Measurements from ENCODE around the gene GRM1.

The GRM1 gene

DNA sequence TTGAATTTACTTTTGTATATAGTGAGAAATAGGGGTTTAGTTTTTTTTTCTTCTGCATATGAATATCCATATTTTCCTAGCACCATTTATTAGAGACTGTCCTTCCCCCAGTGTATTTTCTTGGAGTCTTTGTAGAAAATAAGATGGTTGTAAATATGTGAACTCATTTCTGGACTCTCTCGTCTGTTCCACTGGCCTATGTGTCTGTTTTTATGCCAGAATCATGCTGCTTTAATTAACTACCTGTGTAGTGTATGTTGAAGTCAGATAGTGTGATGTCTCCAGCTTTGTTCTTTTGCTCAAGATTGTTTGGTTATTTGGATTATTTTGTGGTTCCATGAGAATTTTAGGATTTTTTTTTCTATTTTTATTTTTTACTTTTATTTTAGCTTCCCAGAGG lies 338.2 kb downstream of the GRM1 start:
- DNase-seq (ENCODE audit: low read depth in 2 of 2) = no peak

DNA sequence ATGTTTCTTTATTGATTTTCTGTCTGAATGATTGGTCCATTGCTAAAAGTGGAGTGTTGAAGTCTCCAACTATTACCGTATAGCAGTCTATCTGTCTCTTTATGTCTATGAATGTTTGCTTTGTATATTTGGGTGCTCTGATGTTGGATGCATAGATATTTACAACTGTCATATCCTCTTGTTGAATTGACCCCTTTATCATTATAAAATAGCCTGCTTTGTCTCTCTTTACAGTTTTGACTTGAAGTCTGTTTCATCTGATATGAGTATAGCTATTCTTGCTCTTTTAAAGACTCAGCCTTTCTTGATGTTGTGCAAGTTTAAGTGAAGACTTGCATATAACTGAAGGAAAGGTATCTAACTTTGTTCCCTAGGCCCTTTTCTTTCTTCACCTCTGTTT lies 341.0 kb downstream of the GRM1 start:
- DNase-seq (ENCODE audit: low read depth in 2 of 2) = no peak

DNA sequence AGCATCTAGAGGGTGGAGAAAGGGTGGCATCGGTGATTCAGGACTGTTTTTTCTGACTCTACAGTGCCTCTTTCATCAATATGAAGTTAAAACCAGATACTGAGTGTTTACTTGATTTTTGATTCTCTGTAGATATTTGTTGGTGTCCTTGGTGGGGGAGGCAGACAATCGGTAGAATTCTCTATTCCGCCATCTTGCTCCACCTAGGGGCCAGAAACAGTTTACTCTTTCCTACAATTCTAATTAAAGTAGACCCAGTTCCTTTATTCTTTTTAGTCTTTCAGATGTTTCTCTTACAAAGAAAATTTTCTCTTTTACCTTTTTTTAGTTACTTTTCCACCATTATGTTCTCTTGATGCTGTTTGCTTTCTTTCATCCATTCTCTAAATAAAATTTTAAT lies 352.6 kb downstream of the GRM1 start:
- no peak for DNase-seq (ENCODE audit: low read depth in 2 of 2)

DNA sequence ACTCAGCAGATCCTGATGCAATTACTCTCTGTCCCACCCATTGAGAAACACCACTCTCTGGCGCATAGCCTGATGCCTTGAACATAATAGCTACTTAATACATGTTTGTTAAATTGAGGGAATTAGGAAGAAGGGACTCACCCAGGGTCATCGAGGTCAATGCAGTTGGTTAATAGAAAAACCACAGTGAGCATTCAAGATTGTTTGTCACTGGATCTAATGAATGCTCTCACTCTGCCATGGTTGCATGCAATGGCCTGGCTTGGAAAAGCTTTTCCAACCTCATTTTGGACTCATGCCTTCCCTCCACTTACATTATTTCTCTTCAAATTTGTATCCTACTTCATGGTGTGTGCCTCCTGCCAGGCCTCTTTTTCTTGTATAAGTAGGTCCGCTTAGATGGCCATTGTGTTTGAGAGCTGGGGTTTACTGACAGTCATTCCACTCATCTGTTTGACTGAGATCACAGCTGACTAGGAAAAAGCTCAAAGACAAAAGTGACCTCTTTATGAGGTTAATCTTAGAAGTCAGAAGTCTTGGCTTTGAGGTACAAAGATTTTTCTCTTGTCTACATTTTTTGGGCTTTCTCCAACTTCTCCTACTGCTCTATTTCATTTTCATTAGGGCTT lies 360.0 kb downstream of the GRM1 start:
- no peak for DNase-seq (ENCODE audit: low read depth in 2 of 2)

DNA sequence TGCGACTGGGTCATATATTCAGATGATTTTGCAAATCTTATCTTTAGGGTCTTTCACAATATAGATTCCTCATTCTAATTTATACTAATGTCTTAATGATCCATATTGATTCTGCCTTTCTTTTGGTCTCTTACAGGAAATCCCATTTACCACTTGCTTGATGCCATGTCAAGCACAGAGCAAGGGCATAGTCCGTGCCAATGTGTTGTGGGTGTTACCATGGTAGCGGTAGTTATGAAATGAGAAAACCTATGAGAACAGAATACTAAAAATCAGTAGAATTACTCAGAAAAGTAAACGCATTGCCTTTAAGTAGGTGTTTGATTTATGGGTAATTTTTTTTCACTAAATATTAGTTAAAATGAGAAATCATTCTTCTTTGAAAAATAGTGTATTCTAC lies 360.9 kb downstream of the GRM1 start:
- DNase-seq (ENCODE audit: low read depth in 2 of 2) = no peak

DNA sequence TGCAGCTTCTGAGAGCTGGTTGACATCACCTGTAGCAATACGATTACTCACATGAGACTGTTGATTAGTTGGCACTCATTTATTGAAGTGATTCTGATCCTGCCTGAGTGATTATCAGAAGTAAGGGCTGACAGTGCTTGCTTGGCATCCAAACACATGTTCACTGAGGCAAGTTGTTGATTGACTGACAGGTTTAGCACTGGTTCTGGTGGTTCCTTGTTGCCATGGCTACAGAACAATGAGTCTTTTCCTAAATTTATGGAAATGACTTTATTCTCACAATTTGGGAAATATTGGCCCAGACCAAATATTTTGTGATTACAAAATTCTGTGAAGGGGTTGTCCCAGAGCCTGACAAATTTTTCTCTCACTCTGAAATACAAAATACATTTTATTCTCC lies 368.8 kb downstream of the GRM1 start:
- no peak for DNase-seq (ENCODE audit: low read depth in 2 of 2)

DNA sequence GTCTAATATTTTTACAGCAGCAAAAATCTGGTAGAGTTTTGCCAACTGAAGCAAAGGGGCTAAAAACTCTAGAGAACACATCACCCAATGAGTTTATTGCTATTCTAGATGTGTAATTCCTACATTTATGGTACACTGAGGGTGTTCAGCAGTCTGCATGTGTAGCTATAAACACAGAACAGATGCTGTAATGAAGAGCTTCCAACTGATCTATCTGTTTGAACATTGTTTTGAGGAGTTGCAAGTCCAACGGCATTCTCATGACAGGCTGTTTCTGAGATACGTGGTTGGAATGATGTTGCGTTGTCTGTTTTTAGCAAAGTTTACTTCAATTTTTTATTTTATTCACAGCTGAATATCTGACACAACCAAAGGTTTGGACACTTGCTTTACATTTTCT lies 373.6 kb downstream of the GRM1 start:
- DNase-seq (ENCODE audit: low read depth in 2 of 2) = no peak

DNA sequence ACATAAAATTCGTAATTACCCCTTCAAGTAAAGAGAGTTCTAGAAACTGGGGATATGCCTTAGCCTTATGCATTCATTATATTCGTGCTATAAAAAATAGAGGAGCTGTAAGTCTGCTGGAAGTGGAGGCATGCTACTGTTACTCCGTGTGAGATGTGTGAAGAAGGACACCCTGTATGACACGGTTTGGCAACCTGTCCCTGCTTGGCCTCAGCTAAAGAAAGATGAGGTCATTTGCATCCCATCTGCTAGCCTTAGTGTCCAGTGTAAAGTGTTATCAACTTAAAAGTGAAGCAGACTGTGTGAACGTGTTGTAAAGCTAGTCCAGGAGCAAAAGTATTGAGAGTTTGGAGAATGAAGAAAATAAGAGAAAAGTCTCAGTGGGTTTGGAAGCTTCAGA lies 379.7 kb downstream of the GRM1 start:
- DNase-seq (ENCODE audit: low read depth in 2 of 2) = no peak

DNA sequence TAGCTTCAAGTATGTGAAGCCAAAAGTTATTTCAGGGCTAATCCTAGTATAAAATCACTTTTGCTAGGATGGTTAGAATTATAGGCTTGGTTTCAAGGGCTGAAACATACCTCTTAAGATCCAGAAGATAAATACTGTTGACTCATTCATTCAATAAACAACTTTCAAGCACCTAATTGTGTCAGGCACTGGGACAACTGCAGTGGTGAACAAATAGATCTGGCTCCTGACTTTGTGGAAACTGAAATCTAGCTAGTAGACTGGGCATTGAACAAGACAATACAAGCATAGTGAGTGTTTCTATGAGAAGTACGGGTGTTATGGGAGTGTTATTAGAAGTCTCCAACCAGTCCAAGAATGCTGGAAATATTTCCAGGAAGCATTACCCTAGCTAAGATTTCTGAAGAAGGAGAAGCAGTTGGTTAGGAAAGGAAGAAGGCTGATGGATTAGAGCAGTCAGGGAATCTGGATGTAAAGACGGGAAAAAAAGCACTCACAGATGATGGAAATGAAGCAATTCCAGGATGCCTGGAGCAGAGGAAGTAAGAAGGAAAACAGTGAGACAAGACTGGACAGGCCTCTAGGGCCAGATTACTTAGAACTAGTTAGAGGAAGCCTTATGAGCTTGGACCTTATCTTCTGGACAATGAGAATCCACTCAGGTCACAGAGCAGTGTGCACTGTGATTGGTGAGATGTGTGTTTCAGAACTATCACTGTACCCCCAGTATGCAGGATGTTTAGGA lies 382.2 kb downstream of the GRM1 start:
- DNase-seq (ENCODE audit: low read depth in 2 of 2) = no peak

DNA sequence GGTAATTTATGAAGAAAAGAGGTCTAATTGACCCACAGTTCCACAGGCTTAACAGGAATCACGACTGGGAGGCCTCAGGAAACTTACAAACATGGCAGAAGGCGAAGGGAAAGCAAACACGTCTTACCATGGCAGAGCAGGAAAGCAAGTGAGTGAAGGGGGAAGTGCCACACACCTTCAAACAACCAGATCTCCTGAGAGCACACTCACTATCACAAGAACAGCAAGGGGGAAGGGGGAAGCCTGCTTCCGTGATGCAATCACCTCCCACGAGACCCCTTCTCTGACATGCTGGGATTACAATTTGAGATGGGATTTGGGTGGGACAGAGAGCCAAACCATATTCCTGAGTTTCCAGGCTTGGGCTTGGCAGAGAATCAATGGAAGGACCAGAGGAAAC lies 390.7 kb downstream of the GRM1 start:
- DNase-seq (ENCODE audit: low read depth in 2 of 2) = no peak

DNA sequence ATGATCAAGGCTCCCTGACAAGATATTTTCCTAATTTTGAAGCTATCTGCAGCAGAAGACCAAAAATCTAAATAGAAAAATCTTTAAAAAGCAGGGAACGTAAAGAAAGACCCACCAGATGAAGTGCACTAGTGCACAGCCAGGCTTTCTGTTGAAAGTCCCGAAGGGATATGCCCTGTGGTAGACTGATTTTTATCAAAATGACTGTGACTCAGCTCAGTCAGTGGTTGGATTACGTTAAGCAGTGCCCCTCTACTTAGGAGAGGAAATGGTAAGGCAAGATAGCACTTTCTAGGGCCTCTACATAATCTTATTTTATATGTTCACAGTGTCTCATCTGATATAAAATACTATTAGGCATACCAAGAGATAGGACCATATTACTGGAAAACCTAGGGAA lies 391.4 kb downstream of the GRM1 start:
- DNase-seq (ENCODE audit: low read depth in 2 of 2) = no peak

DNA sequence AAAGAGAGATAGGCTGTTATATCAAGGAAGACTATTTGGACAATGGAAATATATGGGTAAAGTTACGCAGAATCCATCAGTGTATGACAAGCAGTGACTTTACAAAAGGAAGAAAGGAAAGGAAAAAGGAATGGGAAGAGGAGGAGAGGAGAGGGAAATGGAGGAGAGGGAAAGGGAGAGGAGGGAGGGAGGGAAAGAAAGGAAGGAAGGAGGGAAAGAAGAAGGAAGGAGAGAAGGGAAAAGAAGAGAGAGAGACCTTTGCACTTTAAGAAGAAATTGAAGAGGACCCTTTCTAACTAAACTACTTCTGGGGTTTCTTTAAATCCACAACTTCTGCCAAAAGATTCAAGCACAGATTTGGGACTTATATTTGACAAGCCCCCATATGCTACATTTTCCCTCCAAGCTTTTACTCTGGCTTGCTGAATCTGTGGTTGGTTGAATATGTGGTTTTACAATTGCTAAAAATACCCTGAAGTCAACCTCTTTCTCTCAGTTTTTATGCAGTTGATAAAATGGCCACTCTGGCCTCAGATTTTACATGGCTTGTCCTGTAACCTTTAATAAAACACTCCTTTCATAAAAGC lies 394.0 kb downstream of the GRM1 start:
- DNase-seq (ENCODE audit: low read depth in 2 of 2) = no peak

DNA sequence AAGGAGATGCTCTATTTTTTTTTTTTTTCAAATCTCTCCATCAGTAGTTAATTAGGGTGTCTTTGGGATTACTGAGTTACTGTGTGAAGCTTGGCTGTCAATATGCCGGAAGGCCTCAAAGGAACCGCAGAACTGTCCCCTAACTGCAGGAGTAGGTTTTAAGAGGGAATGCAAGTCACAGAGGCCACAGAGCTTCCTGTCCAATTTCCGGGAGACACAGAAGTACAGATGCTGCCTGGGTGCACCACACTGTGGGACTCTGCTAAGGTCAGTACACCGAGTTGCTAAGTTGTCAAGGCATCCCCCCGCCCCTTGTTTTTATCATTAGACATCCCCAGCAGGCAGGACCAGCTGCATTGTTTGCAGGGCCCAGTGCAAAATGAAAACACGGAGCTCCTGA lies 394.6 kb downstream of the GRM1 start:
- no peak for DNase-seq (ENCODE audit: low read depth in 2 of 2)

DNA sequence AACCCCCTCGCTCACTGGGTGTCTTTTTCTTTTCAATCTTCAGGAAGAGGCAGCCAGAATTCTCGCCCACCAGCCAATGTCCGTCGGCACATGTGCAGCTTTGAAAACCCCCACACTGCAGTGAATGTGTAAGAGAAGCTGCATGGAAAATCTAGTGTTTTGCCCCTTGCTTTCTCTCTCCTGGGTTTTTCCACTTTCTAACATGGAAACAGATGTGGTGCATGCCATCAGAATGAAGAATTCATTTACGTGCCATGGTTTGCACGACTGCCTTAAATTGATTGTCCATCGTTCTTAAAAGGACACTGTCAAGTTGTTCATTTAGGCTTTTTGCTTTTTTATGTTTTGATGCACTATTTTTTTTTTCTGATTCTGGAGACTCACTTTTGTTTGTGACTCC lies 397.7 kb downstream of the GRM1 start:
- no peak for DNase-seq (ENCODE audit: low read depth in 2 of 2)

DNA sequence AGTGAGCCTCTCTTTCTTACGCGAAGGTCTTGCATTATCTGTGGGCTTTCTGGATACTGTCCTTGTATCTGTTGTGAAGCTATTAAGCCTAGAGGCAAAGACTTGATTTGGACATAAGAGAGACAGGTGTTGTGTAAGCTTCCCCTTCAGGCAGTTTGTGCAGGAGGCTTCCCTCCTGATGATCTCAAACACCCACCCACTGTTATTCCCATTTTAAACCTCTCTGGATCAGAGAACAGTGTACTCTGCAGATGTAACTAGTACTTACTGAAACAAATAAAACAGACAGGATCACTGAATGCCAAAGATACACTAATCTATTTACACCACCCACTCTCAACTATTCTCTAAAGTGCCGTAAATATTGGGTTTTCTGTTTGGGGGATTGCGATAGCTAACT lies 401.0 kb downstream of the GRM1 start:
- no peak for DNase-seq (ENCODE audit: low read depth in 2 of 2)

DNA sequence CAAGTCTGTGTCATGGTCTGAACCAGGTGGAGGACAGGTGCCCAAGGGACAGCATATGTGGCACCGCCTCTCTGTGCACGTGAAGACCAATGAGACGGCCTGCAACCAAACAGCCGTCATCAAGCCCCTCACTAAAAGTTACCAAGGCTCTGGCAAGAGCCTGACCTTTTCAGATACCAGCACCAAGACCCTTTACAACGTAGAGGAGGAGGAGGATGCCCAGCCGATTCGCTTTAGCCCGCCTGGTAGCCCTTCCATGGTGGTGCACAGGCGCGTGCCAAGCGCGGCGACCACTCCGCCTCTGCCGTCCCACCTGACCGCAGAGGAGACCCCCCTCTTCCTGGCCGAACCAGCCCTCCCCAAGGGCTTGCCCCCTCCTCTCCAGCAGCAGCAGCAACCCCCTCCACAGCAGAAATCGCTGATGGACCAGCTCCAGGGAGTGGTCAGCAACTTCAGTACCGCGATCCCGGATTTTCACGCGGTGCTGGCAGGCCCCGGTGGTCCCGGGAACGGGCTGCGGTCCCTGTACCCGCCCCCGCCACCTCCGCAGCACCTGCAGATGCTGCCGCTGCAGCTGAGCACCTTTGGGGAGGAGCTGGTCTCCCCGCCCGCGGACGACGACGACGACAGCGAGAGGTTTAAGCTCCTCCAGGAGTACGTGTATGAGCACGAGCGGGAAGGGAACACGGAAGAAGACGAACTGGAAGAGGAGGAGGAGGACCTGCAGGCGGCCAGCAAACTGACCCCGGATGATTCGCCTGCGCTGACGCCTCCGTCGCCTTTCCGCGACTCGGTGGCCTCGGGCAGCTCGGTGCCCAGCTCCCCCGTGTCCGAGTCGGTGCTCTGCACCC lies 405.2 kb downstream of the GRM1 start:
- DNase-seq (ENCODE audit: low read depth in 2 of 2) = no peak

DNA sequence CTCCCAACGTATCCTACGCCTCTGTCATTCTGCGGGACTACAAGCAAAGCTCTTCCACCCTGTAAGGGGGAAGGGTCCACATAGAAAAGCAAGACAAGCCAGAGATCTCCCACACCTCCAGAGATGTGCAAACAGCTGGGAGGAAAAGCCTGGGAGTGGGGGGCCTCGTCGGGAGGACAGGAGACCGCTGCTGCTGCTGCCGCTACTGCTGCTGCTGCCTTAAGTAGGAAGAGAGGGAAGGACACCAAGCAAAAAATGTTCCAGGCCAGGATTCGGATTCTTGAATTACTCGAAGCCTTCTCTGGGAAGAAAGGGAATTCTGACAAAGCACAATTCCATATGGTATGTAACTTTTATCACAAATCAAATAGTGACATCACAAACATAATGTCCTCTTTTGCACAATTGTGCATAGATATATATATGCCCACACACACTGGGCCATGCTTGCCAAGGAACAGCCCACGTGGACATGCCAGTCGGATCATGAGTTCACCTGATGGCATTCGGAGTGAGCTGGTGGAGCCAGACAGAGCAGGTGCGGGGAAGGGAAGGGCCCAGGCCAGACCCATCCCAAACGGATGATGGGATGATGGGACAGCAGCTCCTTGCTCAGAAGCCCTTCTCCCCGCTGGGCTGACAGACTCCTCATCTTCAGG lies 406.0 kb downstream of the GRM1 start:
- DNase-seq (ENCODE audit: low read depth in 2 of 2) = no peak

DNA sequence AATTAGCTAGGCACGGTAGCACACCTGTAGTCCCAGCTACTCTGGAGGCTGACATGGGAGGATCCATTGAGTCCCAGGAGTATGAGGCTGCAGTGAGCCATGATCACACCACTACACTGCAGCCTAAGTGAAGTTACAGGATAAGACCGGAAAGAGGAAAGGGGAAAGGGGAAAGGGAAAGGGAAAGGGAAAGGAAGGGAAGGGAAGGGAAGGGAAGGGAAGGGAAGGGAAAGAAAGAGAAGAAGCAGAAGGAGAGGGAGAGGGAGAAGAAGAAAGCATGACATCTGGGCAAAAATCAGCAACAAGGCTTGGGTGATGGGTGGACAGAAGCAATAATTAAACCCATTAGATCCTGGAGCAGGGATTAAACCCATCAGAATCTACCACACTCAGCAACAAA lies 413.0 kb downstream of the GRM1 start:
- DNase-seq (ENCODE audit: low read depth in 2 of 2) = no peak

DNA sequence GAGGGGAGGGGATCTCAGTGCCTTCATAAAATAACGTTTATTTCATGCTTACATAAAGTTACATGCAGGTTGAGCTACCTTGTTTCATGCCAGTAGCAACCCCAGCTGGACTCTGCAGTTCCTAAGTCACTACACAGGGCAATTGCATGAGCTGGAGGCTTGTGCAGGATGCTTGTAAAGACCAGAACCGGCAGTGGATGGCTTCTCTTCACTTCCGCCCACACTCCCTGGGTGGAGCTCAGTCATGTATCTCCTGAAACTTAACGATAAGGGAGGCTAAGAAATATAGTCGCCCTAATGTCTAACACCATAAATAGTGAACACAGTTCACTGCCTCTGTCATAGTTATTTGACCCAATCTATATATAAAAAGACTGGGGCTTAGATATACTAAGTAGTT lies 415.3 kb downstream of the GRM1 start:
- DNase-seq (ENCODE audit: low read depth in 2 of 2) = no peak

DNA sequence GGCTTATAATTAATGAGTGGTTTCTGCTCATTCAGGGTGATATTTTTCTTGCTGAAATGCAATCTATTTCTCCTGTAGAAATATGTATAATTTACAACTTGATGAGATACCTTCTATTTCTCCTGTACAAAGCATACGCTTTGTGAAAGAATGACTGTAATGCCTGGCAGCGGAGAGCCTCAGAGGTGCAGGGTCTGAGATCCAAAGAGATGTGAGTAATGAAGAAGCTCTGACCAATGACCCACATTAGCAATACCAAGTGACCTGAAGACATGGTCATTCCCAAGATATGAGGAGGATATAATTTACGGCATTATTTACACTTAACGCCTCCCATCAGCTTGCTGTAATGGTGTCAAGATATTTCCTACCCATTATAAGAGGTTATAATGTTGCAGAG lies 416.4 kb downstream of the GRM1 start:
- no peak for DNase-seq (ENCODE audit: low read depth in 2 of 2)

DNA sequence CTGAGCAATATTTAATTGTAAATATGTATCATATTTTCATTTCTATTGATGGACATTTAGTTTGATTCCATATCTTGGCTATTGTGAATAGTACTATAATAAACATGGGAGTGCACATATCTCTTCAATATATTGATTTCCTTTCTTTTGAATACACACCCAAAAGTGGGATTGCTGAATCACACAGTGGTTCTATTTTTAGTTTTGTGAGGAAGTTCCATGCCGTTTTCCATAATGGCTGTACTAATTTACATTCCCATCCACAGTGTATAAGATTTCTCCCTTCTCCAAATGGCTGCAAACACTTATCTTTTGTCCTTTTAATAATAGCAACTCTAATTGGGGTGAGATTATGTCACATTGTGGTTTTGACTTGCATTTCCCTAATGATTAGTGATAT lies 428.0 kb downstream of the GRM1 start:
- DNase-seq (ENCODE audit: low read depth in 2 of 2) = no peak

DNA sequence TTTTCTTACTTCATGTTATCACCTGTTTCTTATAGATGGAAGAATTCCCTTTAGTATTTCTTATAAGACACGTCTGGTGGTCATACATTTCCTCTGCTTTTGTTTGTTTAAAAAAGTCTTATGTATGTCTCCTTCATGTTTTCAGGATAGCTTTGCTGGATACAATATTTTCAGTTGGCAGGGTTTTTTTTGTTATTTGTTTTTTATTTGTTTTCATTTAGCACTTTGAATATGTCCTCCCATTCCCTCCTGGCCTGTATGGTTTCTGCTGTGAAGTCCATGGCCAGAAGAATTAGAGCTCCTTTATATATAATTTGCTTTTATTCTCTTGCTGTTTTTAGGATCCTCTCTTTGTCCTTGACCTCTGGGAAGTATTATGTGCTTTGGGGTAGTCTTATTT lies 432.1 kb downstream of the GRM1 start:
- no peak for DNase-seq (ENCODE audit: low read depth in 2 of 2)

Measured in stimulated activated CD8-positive, alpha-beta memory T cell treated with anti-CD3 and anti-CD28 coated beads, Interleukin-15, amount 100 ng/mL, for 4 hours (primary cell).